K562 (cell line): ENCODE measurements around the gene CRY2. TPM values are rescaled to one million over a fixed set of nuclear protein-coding genes. Genes with fewer than 3 reads are reported as not detected.

Experiments used
- ATAC-seq: fragments of 200-7000 bp; cut with Tn5 transposase; 3 replicates; pipeline ENCODE4 v1.9.1; 2020; ENCODE audit warnings: moderate library complexity
- BruUV-seq: library from RNA; stranded (reverse); fragments of 400-500 nt; replicated peaks from 2 replicates; lab custom pipeline; 2021; lab: Mats Ljungman, UMichigan
- CTCF ChIA-PET: fragments of 300-600 bp; formaldehyde crosslinking; extraction: SDS; loops from one replicate; lab custom pipeline; 2021; ENCODE audit warnings: low intra/inter-chr PET ratio; lab: Yijun Ruan, JAX
- POLR2A ChIA-PET: fragments of 300-600, 350-650 bp; sonication (Branson Sonifier 250); formaldehyde crosslinking; extraction: SDS; loops from one replicate; lab custom pipeline; 2021; ENCODE audit warnings: antibody characterized with exemption, inconsistent platforms; lab: Yijun Ruan, JAX
- DNase-seq, 4 experiments: peaks; one replicate each; pipeline versions ENCODE4 v3.0.0 to v3.0.0-alpha.2; 2011 to 2018; ENCODE audit warnings: low spot score in 3 of 4, mixed read lengths in 3 of 4; ENCODE audit errors: extremely low read depth in 1 of 4
- FAIRE-seq: peaks from 2 replicates; lab custom pipeline; 2011; peaks lifted over from hg19 to GRCh38; lab: Jason Lieb, UNC
- H2AFZ ChIP-seq: 2 replicates; pipeline ENCODE4 v1.6.0; 2011; ENCODE audit warnings: low read depth, low read length, control low read depth, inconsistent platforms
- H3K27ac ChIP-seq: fragments of 200-600 bp; 3 replicates; pipeline ENCODE4 v1.8.0; 2011; ENCODE audit warnings: low read depth, mild to moderate bottlenecking, control low read depth, inconsistent platforms, low read length, moderate library complexity, mixed read lengths; ENCODE audit errors: extremely low read depth
- H3K27me3 ChIP-seq, 2 experiments: fragments of 300-600 bp in 1 of 2; 2 replicates in 1 of 2; 3 replicates in 1 of 2; pipeline versions ENCODE4 v1.6.0 to v1.8.0; 2011; ENCODE audit warnings: inconsistent platforms in 2 of 2, low read length in 2 of 2, mild to moderate bottlenecking in 1 of 2, mixed read lengths in 1 of 2, moderate library complexity in 1 of 2; ENCODE audit not compliant: control insufficient read depth in 2 of 2, insufficient read depth in 2 of 2
- H3K36me3 ChIP-seq: fragments of 300-600 bp; 3 replicates; pipeline ENCODE4 v1.8.0; 2011; ENCODE audit warnings: mild to moderate bottlenecking, low read length, inconsistent platforms; ENCODE audit not compliant: control insufficient read depth, insufficient read depth
- H3K4me1 ChIP-seq, 2 experiments: fragments of 200-600 bp in 1 of 2; replicated peaks in 1 of 2; 2 replicates in 1 of 2; 3 replicates in 1 of 2; pipeline versions ENCODE4 v1.5.1 to v1.8.0; 2011; ENCODE audit warnings: inconsistent platforms in 2 of 2, low read length in 2 of 2, mild to moderate bottlenecking in 1 of 2, mixed read lengths in 1 of 2, moderate library complexity in 1 of 2; ENCODE audit not compliant: control insufficient read depth in 2 of 2, insufficient read depth in 2 of 2
- H3K4me2 ChIP-seq: 2 replicates; pipeline ENCODE4 v1.6.1; 2011; ENCODE audit warnings: low read length, control low read depth, inconsistent platforms, mixed read lengths; ENCODE audit not compliant: insufficient read depth
- H3K4me3 ChIP-seq: fragments of 200-600 bp; sonication (generic), shearing (Covaris generic); 2 replicates; pipeline ENCODE4 v1.5.1; 2016; ENCODE audit warnings: control low read depth, inconsistent platforms
- H3K79me2 ChIP-seq: fragments of 200-600 bp; 3 replicates; pipeline ENCODE4 v1.8.0; 2011; ENCODE audit warnings: low read length, inconsistent platforms; ENCODE audit not compliant: control insufficient read depth, insufficient read depth
- H3K9ac ChIP-seq, 2 experiments: 2 replicates each; pipeline versions ENCODE4 v1.6.0 to v1.6.1; 2011; ENCODE audit warnings: low read depth in 2 of 2, low read length in 2 of 2, control low read depth in 1 of 2, inconsistent platforms in 1 of 2, mild to moderate bottlenecking in 1 of 2, mixed read lengths in 1 of 2; ENCODE audit not compliant: insufficient read depth in 1 of 2
- H3K9me1 ChIP-seq: one replicate; pipeline ENCODE4 v1.6.0; 2011; ENCODE audit warnings: inconsistent platforms, mild to moderate bottlenecking, low read length, moderate library complexity; ENCODE audit not compliant: control insufficient read depth, insufficient read depth
- H3K9me3 ChIP-seq: replicated peaks from 2 replicates; pipeline ENCODE4 v1.5.1; 2011; ENCODE audit warnings: low read depth, low read length, inconsistent platforms; ENCODE audit not compliant: control insufficient read depth, insufficient read depth
- H4K20me1 ChIP-seq: replicated peaks from 2 replicates; pipeline ENCODE4 v1.6.1; 2011; ENCODE audit warnings: low read length, inconsistent platforms, mixed read lengths; ENCODE audit not compliant: control insufficient read depth, insufficient read depth
- ATF7 ChIP-seq: fragments of 450-650 bp; IDR thresholded peaks from 2 replicates; pipeline ENCODE4 v1.7.1; 2014; ENCODE audit warnings: mild to moderate bottlenecking, moderate library complexity
- BCOR ChIP-seq: fragments of 450-650 bp; IDR thresholded peaks from 2 replicates; pipeline ENCODE4 v1.6.1; 2016
- BDP1 ChIP-seq: IDR thresholded peaks from 3 replicates; pipeline ENCODE4 v1.6.1; 2011; ENCODE audit not compliant: insufficient read length, insufficient read depth
- CREM ChIP-seq: IDR thresholded peaks from 2 replicates; pipeline ENCODE4 v1.6.1; 2014; ENCODE audit warnings: antibody characterized with exemption, low read depth
- EZH2 ChIP-seq: IDR thresholded peaks from 2 replicates; pipeline ENCODE4 v1.6.1; 2012; ENCODE audit warnings: low read depth, mild to moderate bottlenecking, inconsistent platforms, low read length, borderline replicate concordance
- KAT7 ChIP-seq: sonication (generic); formaldehyde crosslinking; IDR thresholded peaks from 2 replicates; pipeline ENCODE4 v1.8.0; 2022; ENCODE audit warnings: missing genetic modification reagents, mild to moderate bottlenecking, borderline replicate concordance
- KAT8 ChIP-seq: fragments of 450-650 bp; IDR thresholded peaks from 2 replicates; pipeline ENCODE4 v1.6.1; 2016; ENCODE audit warnings: low read depth, mild to moderate bottlenecking
- MXI1 ChIP-seq: IDR thresholded peaks from 2 replicates; pipeline ENCODE4 v1.6.1; 2011; ENCODE audit warnings: low read depth, mild to moderate bottlenecking, improper control_type of control experiment, low read length
- NR1H2 ChIP-seq: sonication (generic); formaldehyde crosslinking; IDR thresholded peaks from 2 replicates; pipeline ENCODE4 v1.4.0; 2020; ENCODE audit warnings: mild to moderate bottlenecking, missing genetic modification reagents
- POLR2AphosphoS5 ChIP-seq: IDR thresholded peaks from 2 replicates; pipeline ENCODE4 v1.6.1; 2011; ENCODE audit warnings: mild to moderate bottlenecking, low read depth, low read length, moderate library complexity; ENCODE audit not compliant: control insufficient read depth, insufficient read depth
- PTTG1 ChIP-seq: fragments of 450-650 bp; IDR thresholded peaks from 2 replicates; pipeline ENCODE4 v1.6.1; 2016; ENCODE audit warnings: low read depth, mild to moderate bottlenecking, missing genetic modification characterization, missing compliant biosample characterization
- RBM25 ChIP-seq: fragments of 200-400 bp; formaldehyde crosslinking; IDR thresholded peaks from 2 replicates; pipeline ENCODE4 v1.6.1; 2018; ENCODE audit warnings: low read length, low read depth, moderate library complexity; ENCODE audit not compliant: severe bottlenecking
- RBM34 ChIP-seq: fragments of 200-400 bp; formaldehyde crosslinking; IDR thresholded peaks from 2 replicates; pipeline ENCODE4 v1.6.1; 2018; ENCODE audit warnings: low read length, borderline replicate concordance; ENCODE audit not compliant: insufficient read depth
- RNF2 ChIP-seq: sonication (generic); IDR thresholded peaks from 2 replicates; pipeline ENCODE4 v1.6.1; 2016
- TAF15 ChIP-seq: fragments of 200-400 bp; formaldehyde crosslinking; IDR thresholded peaks from 2 replicates; pipeline ENCODE4 v1.6.1; 2017; ENCODE audit warnings: mild to moderate bottlenecking, low read depth, low read length, moderate library complexity
- TEAD2 ChIP-seq: fragments of 450-650 bp; IDR thresholded peaks from 2 replicates; pipeline ENCODE4 v1.6.1; 2016; ENCODE audit warnings: missing genetic modification characterization, control low read depth, missing compliant biosample characterization
- YY1 ChIP-seq, 3 experiments: IDR thresholded peaks; 2 replicates each; pipeline ENCODE4 v1.6.1; 2011; ENCODE audit warnings: low read length in 2 of 3, mild to moderate bottlenecking in 2 of 3, moderate library complexity in 2 of 3, borderline replicate concordance in 1 of 3, control low read depth in 1 of 3, low read depth in 1 of 3; ENCODE audit not compliant: insufficient read depth in 3 of 3, insufficient replicate concordance in 2 of 3, control insufficient read depth in 1 of 3, insufficient read length in 1 of 3; ENCODE audit errors: extremely low read depth in 1 of 3
- ZNF133 ChIP-seq: fragments of 250-450 bp; sonication (Bioruptor Pico); IDR thresholded peaks from 2 replicates; pipeline ENCODE4 v1.4.0; 2020; ENCODE audit warnings: mild to moderate bottlenecking
- ZNF165 ChIP-seq: fragments of 250-450 bp; sonication (Bioruptor Pico); IDR thresholded peaks from 2 replicates; pipeline ENCODE4 v1.4.0; 2020; ENCODE audit warnings: borderline replicate concordance
- WGBS: fragments of 100-300 bp; shearing (Covaris generic); methylation state at CpG from one replicate; pipeline ENCODE4 v1.1.6; 2016; ENCODE audit warnings: low coverage, mixed read lengths; ENCODE audit not compliant: insufficient coverage; ENCODE audit errors: missing lambda C conversion rate; 5-methylcytosine and 5-hydroxymethylcytosine counted together
- in situ Hi-C: fragments of 300-500 bp; cut with MboI; formaldehyde crosslinking; loops from 4 replicates; pipeline ENCODE4 v1.15.0; 2018; ENCODE audit warnings: inconsistent platforms, mixed read lengths
- intact Hi-C: fragments of 100-400 bp; cut with micrococcal nuclease; formaldehyde crosslinking; loops from 2 replicates; pipeline ENCODE4 v1.14.2; 2022
- polyA plus RNA-seq, 8 experiments: library from polyadenylated mRNA; depleted of rRNA in 4 of 8; stranded (reverse) in 5 of 8; unstranded in 3 of 8; fragments of >200 nt; fragmentation: Nextera tagmentation in 2 of 8; fragmentation: Illumina TruSeq in 1 of 8; extraction: Ambion mirVana in 2 of 8; extraction: Trizol in 1 of 8; gene quantifications; 2 replicates each; pipeline versions ENCODE4 v1.2.1 to v1.2.3, GENCODE V29; 2011 to 2014; ENCODE audit warnings: inconsistent platforms in 1 of 8, missing spikeins in 1 of 8
- total RNA-seq, 7 experiments: library from RNA; depleted of rRNA in 6 of 7; stranded (reverse); fragments of >200 nt in 6 of 7; fragmentation: Illumina TruSeq in 2 of 7; extraction: Trizol in 2 of 7; gene quantifications; 2 replicates each; pipeline versions ENCODE4 v1.2.1 to v1.2.3, GENCODE V29; 2011 to 2021; ENCODE audit warnings: low replicate concordance in 1 of 7
- TF ChIP-seq, protein P1 (sequence below): sonication (generic); formaldehyde crosslinking; IDR thresholded peaks from 2 replicates; pipeline ENCODE4 v1.4.0; 2020; ENCODE audit warnings: mild to moderate bottlenecking, missing genetic modification reagents

Gene CRY2
- total and polyA plus RNA-seq, 9 of the 15 experiments (the other 6 are each of a cell fraction or from before 2014, with no cell fraction given): 2.3 to 23.9 (median 14.8) TPM

DNA sequence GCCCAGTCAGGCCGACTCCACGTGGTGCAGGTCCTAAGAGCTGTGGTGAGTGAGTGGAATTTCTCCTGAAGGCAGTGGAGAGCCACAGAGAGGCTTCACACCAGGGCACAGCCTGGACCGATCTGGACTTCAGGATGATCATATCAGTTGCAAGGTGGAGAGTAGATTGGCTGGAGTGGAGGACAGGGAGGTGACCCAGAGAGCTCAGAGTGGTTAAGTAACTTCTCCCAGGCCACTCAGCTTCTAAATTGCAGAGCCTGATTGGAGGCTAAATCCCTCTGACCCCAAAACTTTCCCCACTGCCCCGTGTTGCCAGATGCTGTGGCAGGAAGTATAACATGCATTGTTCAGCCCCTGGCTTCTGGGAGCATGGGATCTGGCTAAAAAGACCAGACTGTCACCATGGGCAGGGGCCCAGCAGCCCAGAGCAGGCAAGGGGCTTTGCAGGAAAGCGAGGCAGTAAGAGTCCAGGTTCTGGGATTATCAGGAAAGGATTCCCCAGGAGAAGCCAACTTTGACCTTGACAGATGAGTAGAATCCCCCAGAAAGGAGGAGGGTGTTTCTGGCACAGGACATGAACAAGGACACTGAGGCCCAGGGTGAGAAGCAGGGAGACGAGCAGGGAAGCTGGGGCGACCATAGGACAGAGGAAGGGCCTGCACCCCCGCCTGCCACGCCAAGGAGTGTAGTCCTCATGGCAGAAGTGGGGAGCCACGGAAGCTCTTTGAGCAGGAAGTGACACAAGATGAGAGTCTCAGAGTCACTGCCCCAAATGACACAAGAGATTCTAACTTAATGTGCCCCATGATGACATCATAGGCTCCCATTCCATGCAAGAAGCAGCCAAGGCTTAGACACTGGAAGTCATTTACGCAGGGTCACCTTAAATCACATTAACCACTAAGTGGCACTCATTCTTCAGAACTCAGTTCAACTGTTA lies 37.5 kb upstream of the CRY2 start:
- Histone ChIP-seq H4K20me1 (peaks cover 3% of the 10 kb centered on the region; the same call in 1 of the 2 replicates), H3K27me3 (no peaks in the 10 kb centered on the region), H3K4me1 (peaks cover 11 to 35% of the 10 kb centered on the region in 2 experiments; a peak in 4 of 5 replicates), H3K4me3 (no peak overlapping the region), H2AFZ (no peak overlapping the region), H3K9me3 (no peaks in the 10 kb centered on the region), H3K36me3 (peaks cover 42% of the 10 kb centered on the region; the same call in 2 of the 3 replicates), H3K9me1 (no peaks in the 10 kb centered on the region), H3K79me2 (peaks cover 27% of the 10 kb centered on the region), H3K9ac (peak overlapping the region in 1 of 2 experiments; percentile 66; a peak in 2 of 4 replicates), H3K4me2 (no peak overlapping the region), H3K27ac (peak overlapping the region; percentile 37; the same call in 1 of the 3 replicates)
- BruUV-seq: no TSS peak
- ATAC-seq (no peak), FAIRE-seq (no peak), DNase-seq (no peak)
- WGBS: 78% methylated on average over 11 of the region's 11 CpGs
- ChIA-PET POLR2A (interaction anchor here (0.6 to 0.9 kb wide), 2 partner anchors 8 to 428 kb away, joined by 3 read pairs; no protein-coding TSS in a partner anchor), CTCF (interaction anchor here (0.6 kb wide), 1 partner anchor 44 kb away, joined by 3 read pairs; no protein-coding TSS in a partner anchor)
- in situ Hi-C loops (no loop called here), intact Hi-C loops (loop anchor here (5.0 to 10.0 kb wide), 2 partner anchors 38 to 65 kb away; partner anchors contain the start of gene CRY2)
- TF ChIP-seq TAF15: no peak
- no peak for TF ChIP-seq KAT7 (CRISPR knock-in tag)
- TF ChIP-seq, protein P1, sequence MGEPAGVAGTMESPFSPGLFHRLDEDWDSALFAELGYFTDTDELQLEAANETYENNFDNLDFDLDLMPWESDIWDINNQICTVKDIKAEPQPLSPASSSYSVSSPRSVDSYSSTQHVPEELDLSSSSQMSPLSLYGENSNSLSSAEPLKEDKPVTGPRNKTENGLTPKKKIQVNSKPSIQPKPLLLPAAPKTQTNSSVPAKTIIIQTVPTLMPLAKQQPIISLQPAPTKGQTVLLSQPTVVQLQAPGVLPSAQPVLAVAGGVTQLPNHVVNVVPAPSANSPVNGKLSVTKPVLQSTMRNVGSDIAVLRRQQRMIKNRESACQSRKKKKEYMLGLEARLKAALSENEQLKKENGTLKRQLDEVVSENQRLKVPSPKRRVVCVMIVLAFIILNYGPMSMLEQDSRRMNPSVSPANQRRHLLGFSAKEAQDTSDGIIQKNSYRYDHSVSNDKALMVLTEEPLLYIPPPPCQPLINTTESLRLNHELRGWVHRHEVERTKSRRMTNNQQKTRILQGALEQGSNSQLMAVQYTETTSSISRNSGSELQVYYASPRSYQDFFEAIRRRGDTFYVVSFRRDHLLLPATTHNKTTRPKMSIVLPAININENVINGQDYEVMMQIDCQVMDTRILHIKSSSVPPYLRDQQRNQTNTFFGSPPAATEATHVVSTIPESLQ (CRISPR knock-in tag): no peak
- TF ChIP-seq ZNF165 (CRISPR knock-in tag): no peak
- no peak for TF ChIP-seq KAT8
- no peak for TF ChIP-seq ZNF133
- no peak for TF ChIP-seq RNF2
- no peak for TF ChIP-seq NR1H2 (CRISPR knock-in tag)
- TF ChIP-seq PTTG1 (tag): no peak
- no peak for TF ChIP-seq MXI1
- TF ChIP-seq POLR2AphosphoS5: no peak
- TF ChIP-seq ATF7: peak; percentile 68; the same call in 1 of the 2 replicates
- TF ChIP-seq CREM: peak; percentile 74
- peak; percentile 52; the same call in 1 of the 2 replicates for TF ChIP-seq BCOR
- TF ChIP-seq RBM34: no peak
- TF ChIP-seq YY1 (IDR thresholded peaks at IDR 0.05; ENCODE audit: borderline replicate concordance in 1 of 3, control insufficient read depth in 1 of 3, extremely low read depth in 1 of 3, insufficient read depth in 3 of 3, insufficient read length in 1 of 3, insufficient replicate concordance in 2 of 3, low read depth in 1 of 3, low read length in 2 of 3): no peak
- no peak for TF ChIP-seq TEAD2 (tag)
- TF ChIP-seq BDP1: no peak
- TF ChIP-seq RBM25: peak; percentile 68
- TF ChIP-seq EZH2: no peak
